Measurements from ENCODE around the gene ZNF618. TPM values are rescaled to one million over a fixed set of nuclear protein-coding genes. Genes with fewer than 3 reads are reported as not detected.

Gene ZNF618
- total and polyA plus RNA-seq, 8 donors, result 1.2 to 19.8 (median 5.3) TPM

DNA sequence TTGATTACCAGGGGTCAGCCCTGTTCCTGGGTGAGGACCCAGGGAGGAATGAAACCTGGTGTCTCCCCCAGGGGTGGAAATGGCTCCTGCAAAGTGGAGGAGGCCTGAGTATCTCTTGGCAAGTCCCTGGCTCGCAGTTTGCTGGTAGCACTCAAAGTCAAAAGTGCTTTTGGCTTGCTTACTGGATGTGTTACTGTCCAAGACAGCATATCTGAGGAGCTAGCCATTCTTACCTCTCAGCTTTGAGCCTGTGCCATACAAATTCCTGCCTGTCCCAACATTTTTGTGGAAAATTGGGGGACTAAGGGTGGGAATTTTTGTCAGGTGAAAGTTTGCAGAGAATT lies 9.9 kb downstream of the ZNF618 start:
- Histone ChIP-seq H3K4me1 (peaks cover 19 to 63% (median 42%) of the 10 kb centered on the region in 4 donors), H3K27me3 (no peaks in the 10 kb centered on the region), H3K4me3 (peak overlapping the region; percentile 23 to 34 (median 26)), H3K9me3 (peaks cover 0 to 7% (median 0%) of the 10 kb centered on the region in 4 donors), H3K36me3 (no peaks in the 10 kb centered on the region), H3K27ac (peak overlapping the region; percentile 31 to 68 (median 59))
- peak in 1 of 2 donors; percentile 38 for DNase-seq
- intact Hi-C loops (cut with DNase I; ENCODE audit: low total_unique reads), result no loop called here
- TF ChIP-seq, protein P1, sequence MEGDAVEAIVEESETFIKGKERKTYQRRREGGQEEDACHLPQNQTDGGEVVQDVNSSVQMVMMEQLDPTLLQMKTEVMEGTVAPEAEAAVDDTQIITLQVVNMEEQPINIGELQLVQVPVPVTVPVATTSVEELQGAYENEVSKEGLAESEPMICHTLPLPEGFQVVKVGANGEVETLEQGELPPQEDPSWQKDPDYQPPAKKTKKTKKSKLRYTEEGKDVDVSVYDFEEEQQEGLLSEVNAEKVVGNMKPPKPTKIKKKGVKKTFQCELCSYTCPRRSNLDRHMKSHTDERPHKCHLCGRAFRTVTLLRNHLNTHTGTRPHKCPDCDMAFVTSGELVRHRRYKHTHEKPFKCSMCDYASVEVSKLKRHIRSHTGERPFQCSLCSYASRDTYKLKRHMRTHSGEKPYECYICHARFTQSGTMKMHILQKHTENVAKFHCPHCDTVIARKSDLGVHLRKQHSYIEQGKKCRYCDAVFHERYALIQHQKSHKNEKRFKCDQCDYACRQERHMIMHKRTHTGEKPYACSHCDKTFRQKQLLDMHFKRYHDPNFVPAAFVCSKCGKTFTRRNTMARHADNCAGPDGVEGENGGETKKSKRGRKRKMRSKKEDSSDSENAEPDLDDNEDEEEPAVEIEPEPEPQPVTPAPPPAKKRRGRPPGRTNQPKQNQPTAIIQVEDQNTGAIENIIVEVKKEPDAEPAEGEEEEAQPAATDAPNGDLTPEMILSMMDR (IDR thresholded peaks at IDR 0.05), result no peak
- TF ChIP-seq EP300 (IDR thresholded peaks at IDR 0.05), result no peak
- TF ChIP-seq POLR2A (IDR thresholded peaks at IDR 0.05), result no peak
- no peak for TF ChIP-seq POLR2AphosphoS5 (IDR thresholded peaks at IDR 0.05)
- 0 to 30% (median 16%) methylated on average over 1 of the region's 1 CpG for WGBS, 5 donors

DNA sequence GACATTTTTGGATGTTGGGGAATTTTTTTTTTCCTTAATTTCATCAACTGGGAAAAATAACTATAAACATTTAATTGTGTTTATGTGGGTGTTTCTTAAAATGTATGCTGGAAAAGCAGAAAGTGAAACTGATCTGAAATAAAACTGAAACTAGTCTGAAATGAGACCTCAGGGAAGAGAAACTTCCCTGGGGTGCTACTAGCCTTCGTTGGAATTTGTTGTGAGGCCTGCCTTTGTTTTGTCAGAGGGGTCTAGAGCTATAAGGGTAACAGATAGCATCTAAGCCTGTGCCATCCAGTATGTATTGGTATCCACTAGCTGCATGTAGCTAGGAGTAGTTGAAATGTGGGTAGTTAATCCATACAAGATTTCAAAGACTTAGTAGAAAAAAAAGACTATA lies 10.4 kb downstream of the ZNF618 start:
- H3K36me3 ChIP-seq, result no peaks in the 10 kb centered on the region
- intact Hi-C loops (cut with DNase I; ENCODE audit: low total_unique reads), result no loop called here
- H3K4me1 ChIP-seq, result peaks cover 19 to 62% (median 41%) of the 10 kb centered on the region in 4 donors
- TF ChIP-seq POLR2A (IDR thresholded peaks at IDR 0.05) (no peak), POLR2AphosphoS5 (IDR thresholded peaks at IDR 0.05) (no peak)
- peaks cover 0 to 9% (median 0%) of the 10 kb centered on the region in 4 donors for H3K9me3 ChIP-seq
- 0 to 3% (median 0%) methylated on average over 1 of the region's 1 CpG for WGBS, 5 donors
- H3K27me3 ChIP-seq, result no peaks in the 10 kb centered on the region
- DNase-seq, result peak in 1 of 2 donors; percentile 50
- peak overlapping the region in 4 of 5 donors; percentile 31 to 68 (median 60) for H3K27ac ChIP-seq
- peak overlapping the region; percentile 23 to 34 (median 26) for H3K4me3 ChIP-seq

DNA sequence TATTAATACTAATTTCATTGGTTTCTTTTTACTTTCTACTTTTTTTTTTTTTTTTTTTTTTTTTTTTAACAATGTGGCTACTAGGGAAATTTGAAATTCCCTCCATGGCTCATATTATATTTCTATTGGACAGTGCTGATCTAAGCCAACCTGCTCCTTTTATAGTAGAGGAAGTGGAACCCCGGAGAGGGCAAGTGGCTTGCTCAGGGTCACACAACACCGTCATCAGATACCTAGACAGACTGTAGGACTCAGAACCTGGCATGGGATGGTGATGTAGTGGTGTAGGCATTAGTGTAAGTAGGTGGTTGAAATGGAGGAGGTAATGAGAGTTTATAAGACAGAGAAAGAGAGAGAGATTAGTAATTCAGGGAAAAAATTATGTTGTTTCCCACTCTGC lies 10.8 kb downstream of the ZNF618 start:
- no peak for TF ChIP-seq POLR2AphosphoS5 (IDR thresholded peaks at IDR 0.05)
- no peak for TF ChIP-seq EP300 (IDR thresholded peaks at IDR 0.05)
- TF ChIP-seq, protein P1 (IDR thresholded peaks at IDR 0.05), result no peak
- no peak for TF ChIP-seq POLR2A (IDR thresholded peaks at IDR 0.05)

DNA sequence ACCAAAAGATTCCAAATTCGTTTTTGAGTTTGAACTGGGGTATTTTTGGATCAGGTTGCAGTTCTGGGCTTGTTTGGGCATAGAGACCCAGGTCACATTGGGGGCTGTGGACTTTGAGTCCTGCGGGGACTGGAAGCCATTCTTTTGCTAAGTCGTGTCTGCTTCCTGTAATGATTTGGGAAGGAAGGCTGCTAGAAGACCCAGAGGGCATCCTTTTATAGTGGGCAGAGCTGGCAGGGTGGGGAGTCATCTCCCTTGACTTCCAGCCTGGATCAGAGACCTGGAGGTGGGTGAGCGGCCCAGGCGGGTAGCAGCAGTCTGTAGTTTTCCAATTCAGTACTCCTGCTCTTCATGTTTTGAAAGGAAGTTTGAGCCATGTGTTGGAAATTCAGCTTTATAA lies 11.3 kb downstream of the ZNF618 start:
- no peaks in the 10 kb centered on the region for H3K27me3 ChIP-seq
- no peak for DNase-seq
- peaks cover 18 to 52% (median 35%) of the 10 kb centered on the region in 4 donors for H3K4me1 ChIP-seq
- H3K4me3 ChIP-seq, result no peak overlapping the region
- peak overlapping the region in 1 of 5 donors; percentile 68 for H3K27ac ChIP-seq
- TF ChIP-seq, protein P1 (IDR thresholded peaks at IDR 0.05), result no peak
- TF ChIP-seq POLR2AphosphoS5 (IDR thresholded peaks at IDR 0.05) (no peak), EP300 (IDR thresholded peaks at IDR 0.05) (no peak), POLR2A (IDR thresholded peaks at IDR 0.05) (no peak)
- H3K36me3 ChIP-seq, result no peaks in the 10 kb centered on the region
- intact Hi-C loops (cut with DNase I; ENCODE audit: low total_unique reads), result no loop called here
- WGBS, 5 donors, result 66 to 77% (median 73%) methylated on average over 5 of the region's 5 CpGs
- H3K9me3 ChIP-seq, result peaks cover 0 to 9% (median 0%) of the 10 kb centered on the region in 4 donors

More for the DNA sequence above, 10.8 kb downstream of the ZNF618 start:
- DNase-seq, result peak in 1 of 2 donors; percentile 41
- H3K27ac ChIP-seq, result peak overlapping the region in 2 of 5 donors; percentile 59 to 68
- 40 to 64% (median 49%) methylated on average over 2 of the region's 2 CpGs for WGBS, 5 donors
- peaks cover 0 to 9% (median 0%) of the 10 kb centered on the region in 4 donors for H3K9me3 ChIP-seq
- intact Hi-C loops (cut with DNase I; ENCODE audit: low total_unique reads), result no loop called here
- H3K36me3 ChIP-seq, result no peaks in the 10 kb centered on the region
- H3K4me3 ChIP-seq, result peak overlapping the region in 1 of 4 donors; percentile 34
- no peaks in the 10 kb centered on the region for H3K27me3 ChIP-seq
- H3K4me1 ChIP-seq, result peaks cover 19 to 57% (median 38%) of the 10 kb centered on the region in 4 donors

DNA sequence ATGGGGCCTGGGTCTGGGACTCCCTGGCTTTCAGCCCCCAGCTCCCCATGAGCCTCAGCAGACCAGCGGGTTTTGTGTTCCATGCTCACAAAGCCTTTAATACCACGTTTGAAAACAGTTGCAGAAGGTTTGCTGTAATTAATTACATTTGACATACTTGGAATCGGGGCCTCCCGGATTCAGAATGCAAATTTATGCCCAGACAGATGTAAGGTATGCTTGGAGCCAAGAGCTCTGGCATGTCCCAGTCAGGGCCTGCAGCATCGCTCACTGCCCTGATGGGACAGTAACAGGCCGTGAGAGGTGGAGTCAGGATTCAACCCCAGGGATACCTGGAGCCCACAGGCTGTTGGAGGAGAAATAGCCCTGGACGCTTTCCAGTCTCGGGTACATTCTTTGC lies 12.2 kb downstream of the ZNF618 start:
- TF ChIP-seq, protein P1 (IDR thresholded peaks at IDR 0.05), result no peak
- Histone ChIP-seq H3K27ac (peak overlapping the region in 2 of 5 donors; percentile 22 to 36), H3K9me3 (peaks cover 0 to 9% (median 0%) of the 10 kb centered on the region in 4 donors), H3K27me3 (no peaks in the 10 kb centered on the region), H3K36me3 (no peaks in the 10 kb centered on the region), H3K4me1 (peaks cover 18 to 51% (median 34%) of the 10 kb centered on the region in 4 donors), H3K4me3 (no peak overlapping the region)
- peak in 1 of 2 donors; percentile 42 for DNase-seq
- intact Hi-C loops (cut with DNase I; ENCODE audit: low total_unique reads), result no loop called here
- WGBS, 5 donors, result 60 to 82% (median 80%) methylated on average over 7 to 8 of the region's 8 CpGs

Measured in stomach (tissue), 9 donors.